A549 treated with GW870086 at 1 μM for 4 hours (cell line): ENCODE measurements around the gene SPDYE18. TPM values are rescaled to one million over a fixed set of nuclear protein-coding genes. Genes with fewer than 3 reads are reported as not detected.

ENCODE experiments used
- total RNA-seq: library from RNA; stranded (reverse); fragments of 200-300 nt; extraction: Qiagen RNA extraction; gene quantifications from 5 replicates; pipeline ENCODE4 v1.2.3, GENCODE V29; 2022; ENCODE audit warnings: low read depth

The SPDYE18 gene, protein sequence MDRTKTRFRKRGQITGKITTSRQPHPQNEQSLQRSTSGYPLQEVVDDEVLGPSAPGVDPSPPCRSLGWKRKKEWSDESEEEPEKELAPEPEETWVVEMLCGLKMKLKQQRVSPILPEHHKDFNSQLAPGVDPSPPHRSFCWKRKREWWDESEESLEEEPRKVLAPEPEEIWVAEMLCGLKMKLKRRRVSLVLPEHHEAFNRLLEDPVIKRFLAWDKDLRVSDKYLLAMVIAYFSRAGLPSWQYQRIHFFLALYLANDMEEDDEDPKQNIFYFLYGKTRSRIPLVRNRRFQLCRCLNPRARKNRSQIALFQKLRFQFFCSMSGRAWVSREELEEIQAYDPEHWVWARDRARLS
- 0.13 TPM in 1 of 5 replicates, not detected in the others for total RNA-seq

DNA sequence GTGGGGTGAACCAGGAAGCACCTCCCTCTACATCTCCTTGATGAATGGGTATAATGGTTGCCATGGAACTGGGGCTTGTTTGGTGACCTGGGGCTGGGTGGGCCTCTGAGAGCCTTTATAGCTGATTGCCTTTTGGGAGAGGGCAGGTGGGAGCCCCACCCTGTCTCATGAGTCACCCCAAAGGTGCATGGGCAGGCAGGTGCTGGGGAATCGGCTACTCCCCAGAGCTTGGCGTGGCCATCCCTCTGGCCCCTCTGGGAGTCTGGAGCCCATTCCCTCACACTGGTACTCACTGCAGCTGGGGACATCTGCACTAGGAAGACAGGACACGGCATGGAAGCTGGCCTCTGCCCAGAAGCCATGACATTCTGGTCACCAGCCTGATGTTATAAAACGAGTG, at the start of gene SPDYE18:
SPDYE18 (minus strand) TSS at position 2 of the 400 bp plus-strand sequence. CDS start 2,046 bp downstream, outside the sequence.

DNA sequence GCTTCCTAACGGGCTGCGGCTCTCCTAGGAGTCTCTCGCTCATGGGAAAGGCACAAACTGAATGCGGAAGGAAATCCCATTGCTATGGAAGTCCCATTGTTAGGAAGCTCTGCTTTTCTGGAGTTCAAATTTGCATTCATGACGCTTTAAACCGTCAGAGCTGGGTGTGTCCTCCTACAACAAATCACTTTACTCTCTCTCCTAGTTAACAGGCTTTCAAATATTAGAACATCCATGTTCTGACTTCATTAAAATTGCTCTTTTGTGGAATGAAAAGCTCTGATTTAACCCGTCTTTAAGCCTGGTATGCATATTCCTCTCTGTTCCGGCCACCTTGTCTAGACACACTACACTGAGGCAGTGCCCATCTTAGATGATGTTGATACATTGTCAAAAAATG, 30.1 kb downstream of the SPDYE18 start, which contains the start of gene SPDYE17:
SPDYE17 (minus strand) TSS at position 101 of the 400 bp plus-strand sequence. CDS start 1,791 bp downstream, outside the sequence.

Other genes with a start within 250 kb of the SPDYE18 start
- gene SPDYE17, start 30.2 kb downstream of the SPDYE18 start, total RNA-seq = not detected in 5 replicates
- gene CCDC146, start 60.1 kb upstream of the SPDYE18 start, total RNA-seq = 0.48 to 0.80 TPM (median 0.64 TPM) in 5 replicates
- not detected in 5 replicates for gene FGL2, start 137.3 kb upstream of the SPDYE18 start, total RNA-seq